GM12865 (cell line): ENCODE results near the gene ZIM2.
"Not testable (repeated sequence)": the region's sequence is repeated elsewhere in the genome, so short reads cannot be mapped to it uniquely, and the experiment has no call there.

ENCODE experiments used
- DNase-seq: peaks from one replicate; pipeline ENCODE4 v3.0.0; 2010; ENCODE audit warnings: low read depth
- H3K4me3 ChIP-seq: 2 replicates; pipeline ENCODE4 v1.5.1; 2011; ENCODE audit warnings: mild to moderate bottlenecking, low read depth, low read length, control low read depth
- TF ChIP-seq, protein P1 (sequence below): IDR thresholded peaks from 2 replicates; pipeline ENCODE4 v1.5.1; 2011; ENCODE audit warnings: low read length, control low read depth, low read depth, inconsistent platforms; ENCODE audit not compliant: insufficient read depth; ENCODE audit errors: missing control alignments

Gene ZIM2

GRCh38 chr19:56858026-56858425, 17.5 kb upstream of the ZIM2 start:
- TF ChIP-seq, protein P1, sequence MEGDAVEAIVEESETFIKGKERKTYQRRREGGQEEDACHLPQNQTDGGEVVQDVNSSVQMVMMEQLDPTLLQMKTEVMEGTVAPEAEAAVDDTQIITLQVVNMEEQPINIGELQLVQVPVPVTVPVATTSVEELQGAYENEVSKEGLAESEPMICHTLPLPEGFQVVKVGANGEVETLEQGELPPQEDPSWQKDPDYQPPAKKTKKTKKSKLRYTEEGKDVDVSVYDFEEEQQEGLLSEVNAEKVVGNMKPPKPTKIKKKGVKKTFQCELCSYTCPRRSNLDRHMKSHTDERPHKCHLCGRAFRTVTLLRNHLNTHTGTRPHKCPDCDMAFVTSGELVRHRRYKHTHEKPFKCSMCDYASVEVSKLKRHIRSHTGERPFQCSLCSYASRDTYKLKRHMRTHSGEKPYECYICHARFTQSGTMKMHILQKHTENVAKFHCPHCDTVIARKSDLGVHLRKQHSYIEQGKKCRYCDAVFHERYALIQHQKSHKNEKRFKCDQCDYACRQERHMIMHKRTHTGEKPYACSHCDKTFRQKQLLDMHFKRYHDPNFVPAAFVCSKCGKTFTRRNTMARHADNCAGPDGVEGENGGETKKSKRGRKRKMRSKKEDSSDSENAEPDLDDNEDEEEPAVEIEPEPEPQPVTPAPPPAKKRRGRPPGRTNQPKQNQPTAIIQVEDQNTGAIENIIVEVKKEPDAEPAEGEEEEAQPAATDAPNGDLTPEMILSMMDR: no peak
- H3K4me3 ChIP-seq: no peak overlapping the region
- DNase-seq: no peak

DNA sequence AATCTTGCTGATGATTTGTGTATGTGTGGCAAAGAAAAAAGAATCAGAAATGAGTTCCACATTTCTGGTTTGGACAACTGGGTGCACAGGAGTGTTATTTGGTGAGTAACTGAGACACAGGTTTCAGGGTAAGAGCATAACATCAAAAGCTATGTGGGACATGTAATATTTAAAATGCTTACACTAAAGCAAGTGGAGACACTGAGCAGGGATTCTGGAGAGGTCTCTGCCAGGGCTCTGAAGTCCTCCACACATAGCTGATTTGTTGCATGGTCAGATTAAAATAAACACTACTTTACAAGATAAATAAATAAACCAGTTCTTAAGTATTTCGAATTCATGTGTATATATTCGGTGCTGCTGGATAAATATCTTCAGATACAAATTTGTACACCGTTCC, 16.3 kb upstream of the ZIM2 start:
- H3K4me3 ChIP-seq: no peak overlapping the region
- TF ChIP-seq, protein P1: no peak
- DNase-seq: no peak

DNA sequence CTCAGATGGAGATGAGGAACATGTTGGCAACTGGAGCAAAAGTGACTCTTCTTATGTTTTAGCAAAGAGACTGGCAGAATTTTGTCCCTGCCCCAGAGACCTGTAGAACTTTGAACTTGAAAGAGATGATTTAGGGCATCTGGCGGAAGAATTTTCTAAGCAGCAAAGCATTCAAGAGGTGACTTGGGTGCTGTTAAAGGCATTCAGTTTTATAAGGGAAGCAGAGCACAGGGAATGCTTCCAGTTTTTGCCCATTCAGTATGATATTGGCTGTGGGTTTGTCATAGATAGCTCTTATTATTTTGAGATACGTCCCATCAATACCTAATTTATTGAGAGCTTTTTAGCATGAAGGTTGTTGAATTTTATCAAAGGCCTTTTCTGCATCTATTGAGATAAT, 11.8 kb upstream of the ZIM2 start:
- H3K4me3 ChIP-seq, DNase-seq: not testable (repeated sequence)

GRCh38 chr19:56848166-56848565, 7.6 kb upstream of the ZIM2 start:
- DNase-seq: no peak
- TF ChIP-seq, protein P1: no peak
- H3K4me3 ChIP-seq: no peak overlapping the region

DNA sequence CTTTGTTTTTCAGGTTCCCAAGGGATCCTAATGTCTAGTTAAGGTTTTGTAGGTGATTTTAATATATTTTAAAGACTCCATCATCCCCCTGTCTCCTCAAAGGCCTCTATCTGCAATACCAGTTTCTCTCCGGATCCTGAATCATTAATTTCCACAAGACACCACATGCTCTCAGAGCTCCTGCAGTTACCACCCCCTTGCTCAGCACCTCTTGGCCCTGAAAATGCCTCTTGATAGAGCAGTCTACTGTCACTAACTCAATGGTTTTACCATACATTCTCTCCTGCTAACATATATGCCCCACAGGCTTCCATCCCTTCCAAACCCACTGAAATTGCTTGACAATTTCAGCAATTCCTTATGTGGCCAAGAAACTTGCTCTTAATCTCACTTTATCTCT, 1.9 kb upstream of the ZIM2 start:
- H3K4me3 ChIP-seq: no peak overlapping the region
- DNase-seq: no peak
- TF ChIP-seq, protein P1: no peak

- no peak for DNase-seq
- no peak overlapping the region for H3K4me3 ChIP-seq
- TF ChIP-seq, protein P1: no peak
Observed at GRCh38 chr19:56841193-56841543, 642 bp upstream of the ZIM2 start.

GRCh38 chr19:56839652-56840450, 675 bp downstream of the ZIM2 start:
- H3K4me3 ChIP-seq: no peak overlapping the region
- TF ChIP-seq, protein P1: no peak
- DNase-seq: no peak
